Measurements from ENCODE around the gene RNF151.

DNA sequence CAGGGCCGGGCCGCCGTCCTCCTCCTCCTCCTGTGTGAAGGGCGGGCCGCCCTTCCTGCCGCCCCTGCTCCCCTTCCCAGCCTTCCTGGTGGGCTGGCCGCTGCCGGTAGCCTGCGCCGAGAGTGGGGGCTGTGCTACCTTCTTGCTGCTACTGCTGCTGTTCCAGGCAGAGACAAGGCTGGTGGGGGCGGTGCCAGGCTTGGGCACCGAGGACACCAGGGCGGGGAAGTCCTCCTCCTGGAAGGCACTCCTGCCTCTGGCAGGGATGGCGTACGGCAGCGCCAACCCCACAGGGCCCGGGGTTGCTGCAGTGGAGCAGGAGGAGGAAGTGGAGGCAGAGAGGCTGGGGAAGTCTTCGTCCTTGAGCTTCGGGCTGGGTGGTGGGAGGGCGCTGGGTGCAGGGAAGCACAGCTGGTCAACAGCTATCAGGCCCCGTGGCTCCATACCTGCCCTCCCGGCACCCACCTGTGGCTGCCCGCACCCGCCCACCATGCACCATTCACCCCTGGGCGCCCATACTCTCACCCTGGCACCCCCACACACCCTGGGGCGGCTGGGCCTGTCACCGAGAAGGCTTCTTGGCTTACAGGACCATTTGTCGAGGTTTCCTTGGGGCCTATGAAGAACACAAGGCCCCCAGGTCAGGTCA, 33.3 kb downstream of the RNF151 start:
- no peak for TF ChIP-seq POLR2A (IDR thresholded peaks at IDR 0.05)
- no peak for TF ChIP-seq CTCF (IDR thresholded peaks at IDR 0.05)
- no peak for TF ChIP-seq POLR2AphosphoS5 (IDR thresholded peaks at IDR 0.05; ENCODE audit: insufficient read depth in 1 of 2, low read depth in 1 of 2)

Measured in vagina (tissue), 2 donors.